ENCODE measurements around the gene LMTK2. TPM values are rescaled to one million over a fixed set of nuclear protein-coding genes. Genes with fewer than 3 reads are reported as not detected.

The LMTK2 gene
- total RNA-seq, 2 experiments from 2014 or later = 10.2 TPM

DNA sequence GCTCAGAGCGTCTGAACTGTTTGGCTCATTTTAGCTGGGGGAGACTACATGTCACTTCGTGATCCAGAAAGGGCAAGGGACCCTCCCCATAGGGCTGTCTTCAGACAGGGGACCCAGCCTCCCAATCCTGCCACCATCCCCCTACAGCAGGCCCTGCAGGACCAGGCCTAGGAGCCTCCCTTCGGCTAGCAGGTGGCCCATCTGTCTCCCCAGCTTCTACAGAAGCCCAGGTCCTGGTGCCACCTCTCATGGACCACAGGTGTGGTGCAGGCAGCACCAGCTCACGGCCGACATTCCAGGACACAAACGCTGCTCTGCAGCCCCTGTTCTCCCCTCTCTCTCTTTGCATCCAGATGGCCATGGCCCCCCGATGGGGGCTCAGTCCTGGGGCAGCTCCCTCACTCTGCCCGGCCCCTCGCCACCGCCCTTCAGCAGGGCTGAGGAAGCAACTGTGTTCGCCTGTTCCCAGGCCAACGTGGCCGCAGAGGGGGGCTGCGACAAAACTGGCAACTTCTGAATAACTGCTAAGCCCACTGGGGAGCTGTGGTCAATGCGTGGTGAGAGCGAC, 135.1 kb downstream of the LMTK2 start:
- ChIA-PET CTCF (no interaction called here), POLR2A (no interaction called here)
- Mint-ChIP-seq H3K4me1 (ENCODE audit: low read depth) (peaks cover 3% of the 10 kb centered on the region), H3K9me3 (ENCODE audit: insufficient read depth) (no peaks in the 10 kb centered on the region), H3K27me3 (ENCODE audit: low read depth) (no peaks in the 10 kb centered on the region), H3K4me3 (no peak overlapping the region), H3K36me3 (ENCODE audit: low read depth) (peaks cover 12% of the 10 kb centered on the region), H3K27ac (no peak overlapping the region)
- ATAC-seq (peak; percentile 27), DNase-seq (no peak)

DNA sequence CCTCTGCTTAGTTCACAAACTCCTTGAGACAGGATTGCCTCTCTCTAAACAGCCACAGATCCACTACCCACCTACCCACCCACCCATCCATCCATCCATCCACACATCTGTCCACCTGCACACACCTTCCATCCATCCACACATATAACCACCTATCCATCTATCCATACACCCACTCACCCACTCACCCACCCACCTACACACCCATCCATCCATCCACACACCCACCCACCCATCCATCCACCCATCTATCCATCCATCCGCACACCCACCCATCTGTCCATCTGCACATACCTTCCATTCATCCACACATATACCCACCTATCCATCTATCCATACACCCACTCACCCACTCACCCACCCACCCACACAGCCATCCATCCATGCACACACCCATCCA, 135.7 kb downstream of the LMTK2 start:
- no peak overlapping the region for H3K27ac Mint-ChIP-seq
- ChIA-PET CTCF (no interaction called here), POLR2A (no interaction called here)
- no peak overlapping the region for H3K4me3 Mint-ChIP-seq
- H3K9me3 Mint-ChIP-seq (ENCODE audit: insufficient read depth) = no peaks in the 10 kb centered on the region
- no peaks in the 10 kb centered on the region for H3K27me3 Mint-ChIP-seq (ENCODE audit: low read depth)
- peaks cover 13% of the 10 kb centered on the region for H3K36me3 Mint-ChIP-seq (ENCODE audit: low read depth)
- peaks cover 5% of the 10 kb centered on the region for H3K4me1 Mint-ChIP-seq (ENCODE audit: low read depth)
- DNase-seq = no peak
- no peak for ATAC-seq

DNA sequence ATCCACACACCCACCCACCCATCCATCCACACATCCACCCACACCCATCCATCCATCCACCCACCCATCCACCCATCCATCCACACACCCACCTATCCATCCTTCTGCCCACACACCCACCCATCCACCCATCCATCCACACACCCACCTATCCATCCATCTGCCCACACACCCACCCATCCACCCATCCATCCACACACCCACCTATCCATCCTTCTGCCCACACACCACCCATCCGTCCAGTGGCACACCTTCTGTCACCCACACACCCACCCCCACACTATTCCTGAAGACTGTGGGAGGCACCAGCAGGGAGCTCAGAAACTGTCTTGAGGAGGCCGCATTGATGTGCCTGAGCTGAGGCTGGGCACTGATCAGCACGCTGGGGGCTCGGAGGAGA, 136.3 kb downstream of the LMTK2 start:
- ATAC-seq (no peak), DNase-seq (no peak)
- ChIA-PET CTCF (no interaction called here), POLR2A (no interaction called here)
- Mint-ChIP-seq H3K36me3 (ENCODE audit: low read depth) (peaks cover 16% of the 10 kb centered on the region), H3K4me1 (ENCODE audit: low read depth) (peaks cover 8% of the 10 kb centered on the region), H3K4me3 (no peak overlapping the region), H3K27ac (no peak overlapping the region), H3K27me3 (ENCODE audit: low read depth) (no peaks in the 10 kb centered on the region), H3K9me3 (ENCODE audit: insufficient read depth) (no peaks in the 10 kb centered on the region)

DNA sequence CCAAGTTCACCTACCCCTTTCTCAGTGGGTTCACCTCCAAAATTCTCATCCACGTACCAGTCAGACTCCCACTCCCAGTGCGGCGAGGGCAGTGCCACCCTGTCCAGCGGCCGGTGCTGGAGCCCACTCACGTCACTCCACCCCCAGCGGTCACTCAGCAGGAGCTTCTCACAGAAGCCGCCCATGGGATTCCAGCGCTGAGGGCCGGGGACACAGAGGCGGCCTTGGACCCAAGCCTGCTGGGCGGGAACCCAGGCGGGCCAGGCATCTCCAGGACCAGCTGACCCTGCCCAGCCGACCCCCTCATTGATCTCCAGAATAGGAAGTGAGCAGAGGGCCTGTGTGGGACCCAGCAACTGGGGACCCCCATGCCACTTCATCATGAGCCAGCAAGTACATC, 138.2 kb downstream of the LMTK2 start:
- no peak overlapping the region for H3K4me3 Mint-ChIP-seq
- H3K4me1 Mint-ChIP-seq (ENCODE audit: low read depth) = peaks cover 24% of the 10 kb centered on the region
- no peaks in the 10 kb centered on the region for H3K9me3 Mint-ChIP-seq (ENCODE audit: insufficient read depth)
- H3K27me3 Mint-ChIP-seq (ENCODE audit: low read depth) = no peaks in the 10 kb centered on the region
- ATAC-seq = no peak
- POLR2A ChIA-PET = no interaction called here
- CTCF ChIA-PET = no interaction called here
- no peak overlapping the region for H3K27ac Mint-ChIP-seq
- H3K36me3 Mint-ChIP-seq (ENCODE audit: low read depth) = peaks cover 25% of the 10 kb centered on the region
- no peak for DNase-seq

DNA sequence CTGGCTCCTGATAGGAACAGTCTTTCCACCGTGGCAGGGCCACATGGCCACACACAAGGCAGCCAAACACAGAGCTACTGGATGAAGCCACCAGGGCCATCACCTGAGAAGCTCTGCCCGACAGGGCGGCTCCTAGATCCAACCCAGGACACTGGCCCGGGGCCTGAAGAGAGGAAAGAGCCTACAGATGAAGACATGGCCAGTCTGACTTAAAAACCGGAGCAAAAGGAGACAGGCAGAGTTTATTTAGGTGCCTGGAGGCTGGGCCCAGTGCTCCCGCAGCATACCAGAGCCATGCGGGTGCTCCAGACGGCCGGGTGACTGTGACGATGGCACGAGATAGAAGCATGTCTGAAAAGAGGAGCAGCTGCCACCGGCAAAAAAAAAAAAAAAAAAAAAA, 141.5 kb downstream of the LMTK2 start:
- Mint-ChIP-seq H3K9me3 (ENCODE audit: insufficient read depth) (no peaks in the 10 kb centered on the region), H3K27ac (peak overlapping the region; percentile 30), H3K27me3 (ENCODE audit: low read depth) (no peaks in the 10 kb centered on the region), H3K4me1 (ENCODE audit: low read depth) (peaks cover 46% of the 10 kb centered on the region), H3K4me3 (no peak overlapping the region), H3K36me3 (ENCODE audit: low read depth) (peaks cover 24% of the 10 kb centered on the region)
- ChIA-PET POLR2A (no interaction called here), CTCF (no interaction called here)
- ATAC-seq = no peak
- no peak for DNase-seq

DNA sequence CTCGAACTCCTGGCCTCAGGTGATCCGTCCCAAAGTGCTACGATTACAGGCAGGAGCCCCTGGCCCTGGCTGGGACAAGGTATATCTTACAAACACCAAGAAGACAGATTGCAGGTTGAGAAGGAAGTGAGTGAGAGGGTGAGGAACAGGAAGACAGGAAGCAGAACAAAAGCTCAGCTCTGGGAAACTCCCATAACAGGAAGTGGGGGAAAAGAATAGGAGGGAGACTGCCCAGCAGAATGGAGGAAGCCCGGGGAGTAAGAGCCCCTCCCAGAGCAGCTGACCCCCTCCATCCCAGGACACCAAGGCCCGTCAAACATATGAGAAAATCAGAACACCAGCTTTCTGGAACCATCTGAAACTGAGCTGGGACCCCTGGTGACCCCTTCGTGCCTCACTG, 142.4 kb downstream of the LMTK2 start:
- ChIA-PET POLR2A (interaction anchor here (0.6 to 1.5 kb wide), 5 partner anchors 23 to 630 kb away, joined by 3 to 5 read pairs (median 3); partner anchors contain the start of gene BRI3), CTCF (no interaction called here)
- peaks cover 24% of the 10 kb centered on the region for H3K36me3 Mint-ChIP-seq (ENCODE audit: low read depth)
- peaks cover 50% of the 10 kb centered on the region for H3K4me1 Mint-ChIP-seq (ENCODE audit: low read depth)
- DNase-seq (no peak), ATAC-seq (no peak)
- no peaks in the 10 kb centered on the region for H3K9me3 Mint-ChIP-seq (ENCODE audit: insufficient read depth)
- peak overlapping the region; percentile 98 for H3K27ac Mint-ChIP-seq
- H3K4me3 Mint-ChIP-seq = peak overlapping the region; percentile 39
- no peaks in the 10 kb centered on the region for H3K27me3 Mint-ChIP-seq (ENCODE audit: low read depth)

DNA sequence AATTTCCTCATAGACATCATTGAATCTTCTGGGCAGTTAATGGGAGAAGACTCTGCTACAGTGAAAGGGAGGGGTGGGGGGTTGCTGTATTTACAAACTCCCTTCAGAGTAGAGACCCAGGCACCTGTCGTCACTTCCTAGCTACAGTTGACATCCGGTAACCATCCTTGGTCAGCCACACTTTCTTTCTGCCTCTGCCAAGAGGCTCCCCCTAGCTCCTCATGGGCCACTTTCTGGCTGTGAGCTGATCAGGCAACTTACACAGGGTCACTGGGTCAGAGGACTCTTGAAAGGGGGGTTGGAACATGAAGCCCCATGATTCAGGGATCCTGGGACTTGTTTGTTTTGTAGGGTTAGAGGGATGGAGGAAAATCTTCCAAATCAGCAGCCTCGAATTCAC, 144.1 kb downstream of the LMTK2 start:
- CTCF ChIA-PET = interaction anchor here (0.8 to 2.4 kb wide), 12 partner anchors 11 to 230 kb away, joined by 3 to 9 read pairs (median 4); no protein-coding TSS in a partner anchor
- peaks cover 29% of the 10 kb centered on the region for H3K36me3 Mint-ChIP-seq (ENCODE audit: low read depth)
- H3K9me3 Mint-ChIP-seq (ENCODE audit: insufficient read depth) = no peaks in the 10 kb centered on the region
- DNase-seq = peak; percentile 78
- H3K27ac Mint-ChIP-seq = peak overlapping the region; percentile 98
- H3K27me3 Mint-ChIP-seq (ENCODE audit: low read depth) = no peaks in the 10 kb centered on the region
- POLR2A ChIA-PET = interaction anchor here (0.7 to 1.8 kb wide), 4 partner anchors 30 to 145 kb away, joined by 3 to 10 read pairs (median 4); partner anchors contain the start of gene LMTK2
- peak; percentile 29 for ATAC-seq
- H3K4me1 Mint-ChIP-seq (ENCODE audit: low read depth) = peaks cover 59% of the 10 kb centered on the region
- peak overlapping the region; percentile 95 for H3K4me3 Mint-ChIP-seq

DNA sequence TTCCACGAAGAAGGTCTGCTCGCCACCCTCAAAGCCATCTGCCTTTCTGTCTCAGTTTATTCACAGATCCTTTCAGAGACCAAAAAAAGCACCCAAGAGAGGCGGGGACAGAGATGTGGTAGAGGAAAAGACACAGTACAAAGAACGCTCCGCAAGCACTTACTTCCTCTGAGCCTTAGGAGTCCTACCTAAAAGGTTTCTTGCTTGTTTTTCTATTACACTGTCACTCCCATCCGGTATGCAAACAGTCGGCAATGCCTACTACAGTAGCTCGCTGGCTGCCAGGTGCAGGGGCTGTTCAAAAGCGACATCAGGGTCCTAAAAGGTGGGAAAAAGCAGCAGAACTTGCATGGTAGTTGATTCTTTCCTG, 144.6 kb downstream of the LMTK2 start:
- CTCF ChIA-PET = interaction anchor here (0.8 to 2.4 kb wide), 7 partner anchors 12 to 230 kb away, joined by 3 to 9 read pairs (median 4); no protein-coding TSS in a partner anchor

DNA sequence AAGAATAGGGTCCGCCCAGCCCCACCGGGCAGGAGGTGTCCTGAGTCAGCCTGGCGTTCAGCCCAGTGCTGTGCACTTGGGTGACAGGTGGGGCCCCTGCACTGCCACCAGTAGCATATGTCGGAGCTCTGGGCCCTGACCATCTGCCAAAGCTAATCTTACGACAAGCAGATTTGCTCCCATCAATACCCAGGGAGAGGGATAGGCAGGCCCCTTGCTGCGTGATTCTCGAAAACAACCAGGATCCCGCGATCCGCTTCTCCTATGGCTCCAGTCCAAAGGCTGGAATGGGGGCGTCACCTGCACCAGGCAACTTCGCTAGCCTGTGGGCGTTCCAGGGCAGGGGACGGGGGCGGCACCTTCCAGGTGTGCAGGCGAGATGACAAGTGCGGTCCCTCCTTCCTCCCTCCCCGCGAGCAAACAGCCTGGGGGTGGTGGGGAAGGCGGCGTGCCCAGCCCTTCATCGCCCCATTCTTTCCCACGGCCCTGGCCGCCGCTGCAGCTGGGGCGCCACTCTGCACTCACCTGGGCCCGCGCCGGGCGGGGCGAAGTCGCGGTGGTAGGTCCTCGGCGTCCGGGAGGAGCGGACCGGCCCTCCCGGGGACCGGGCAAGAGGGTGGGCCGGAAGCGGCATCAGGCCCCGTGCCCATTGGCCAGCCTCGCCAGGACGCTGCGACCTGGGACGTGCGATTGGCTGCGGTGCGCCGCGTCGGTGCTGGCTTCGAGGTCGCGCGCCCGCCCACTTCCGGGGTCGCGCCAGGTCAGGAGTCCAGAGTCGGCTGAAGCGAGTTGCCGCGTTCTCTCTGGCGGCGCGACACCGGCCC, 145.2 kb downstream of the LMTK2 start, which contains the start of gene TECPR1:
Gene TECPR1, minus strand, starts transcription at position 632 of the 824 bp plus-strand sequence. CDS start 6,086 bp downstream, outside the sequence.
- Mint-ChIP-seq H3K36me3 (ENCODE audit: low read depth) (peaks cover 36% of the 10 kb centered on the region), H3K9me3 (ENCODE audit: insufficient read depth) (no peaks in the 10 kb centered on the region), H3K4me3 (peak within 1 kb of the TSS; percentile 95), H3K27me3 (ENCODE audit: low read depth) (no peaks in the 10 kb centered on the region), H3K27ac (peak within 1 kb of the TSS; percentile 98), H3K4me1 (ENCODE audit: low read depth) (peaks cover 67% of the 10 kb centered on the region)
- ChIA-PET POLR2A (interaction anchor here (1.0 to 1.8 kb wide), 3 partner anchors 49 to 146 kb away, joined by 3 to 10 read pairs (median 4); partner anchors contain the start of gene LMTK2), CTCF (interaction anchor here (1.3 to 2.4 kb wide), 2 partner anchors 29 to 49 kb away, joined by 3 to 9 read pairs; no protein-coding TSS in a partner anchor)
- peak; percentile 92 for ATAC-seq
- DNase-seq = peak; percentile 92

More for the DNA sequence above, 144.6 kb downstream of the LMTK2 start:
- POLR2A ChIA-PET = interaction anchor here (1.0 to 1.8 kb wide), 3 partner anchors 48 to 145 kb away, joined by 3 to 10 read pairs (median 4); partner anchors contain the start of gene LMTK2
- Mint-ChIP-seq H3K36me3 (ENCODE audit: low read depth) (peaks cover 30% of the 10 kb centered on the region), H3K4me3 (peak overlapping the region; percentile 95), H3K27me3 (ENCODE audit: low read depth) (no peaks in the 10 kb centered on the region), H3K9me3 (ENCODE audit: insufficient read depth) (no peaks in the 10 kb centered on the region), H3K4me1 (ENCODE audit: low read depth) (peaks cover 61% of the 10 kb centered on the region), H3K27ac (peak overlapping the region; percentile 98)
- peak; percentile 70 for DNase-seq
- peak; percentile 52 for ATAC-seq

DNA sequence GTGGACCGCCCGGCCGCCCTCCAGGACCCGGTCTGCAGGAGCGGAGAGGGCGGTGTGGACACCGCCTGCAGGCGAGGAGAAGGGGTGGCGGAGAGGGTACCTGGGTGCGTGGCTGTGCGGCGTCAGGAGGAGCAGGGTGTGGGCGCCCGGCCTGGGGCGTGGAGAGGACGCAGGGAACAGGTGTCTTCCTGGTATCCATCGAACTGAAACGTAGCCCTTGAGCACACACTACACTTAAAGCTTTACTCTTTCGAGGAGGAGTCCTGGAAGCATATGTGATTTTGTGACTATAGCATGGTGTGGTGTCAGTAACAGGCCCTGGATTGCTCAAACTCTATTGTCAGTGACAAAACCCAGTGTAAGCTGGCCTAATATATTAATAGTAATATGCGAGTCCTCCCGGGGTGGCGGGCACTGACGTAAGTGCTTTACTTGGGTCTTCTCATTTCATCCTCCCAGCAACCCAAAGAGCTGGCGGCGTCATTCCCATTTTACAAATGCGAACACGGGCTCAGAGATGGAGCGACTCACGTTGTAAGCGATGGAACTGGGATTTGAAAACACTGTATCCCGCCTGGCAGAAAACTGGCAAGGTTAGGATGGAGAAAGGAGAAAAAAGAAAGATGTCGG, 145.9 kb downstream of the LMTK2 start:
- DNase-seq (no peak), ATAC-seq (no peak)
- Mint-ChIP-seq H3K27me3 (ENCODE audit: low read depth) (no peaks in the 10 kb centered on the region), H3K36me3 (ENCODE audit: low read depth) (peaks cover 40% of the 10 kb centered on the region), H3K27ac (peak overlapping the region; percentile 98), H3K4me1 (ENCODE audit: low read depth) (peaks cover 65% of the 10 kb centered on the region), H3K4me3 (peak overlapping the region; percentile 95), H3K9me3 (ENCODE audit: insufficient read depth) (no peaks in the 10 kb centered on the region)
- CTCF ChIA-PET = interaction anchor here (1.3 kb wide), 1 partner anchor 28 kb away, joined by 3 read pairs; no protein-coding TSS in a partner anchor
- POLR2A ChIA-PET = no interaction called here

DNA sequence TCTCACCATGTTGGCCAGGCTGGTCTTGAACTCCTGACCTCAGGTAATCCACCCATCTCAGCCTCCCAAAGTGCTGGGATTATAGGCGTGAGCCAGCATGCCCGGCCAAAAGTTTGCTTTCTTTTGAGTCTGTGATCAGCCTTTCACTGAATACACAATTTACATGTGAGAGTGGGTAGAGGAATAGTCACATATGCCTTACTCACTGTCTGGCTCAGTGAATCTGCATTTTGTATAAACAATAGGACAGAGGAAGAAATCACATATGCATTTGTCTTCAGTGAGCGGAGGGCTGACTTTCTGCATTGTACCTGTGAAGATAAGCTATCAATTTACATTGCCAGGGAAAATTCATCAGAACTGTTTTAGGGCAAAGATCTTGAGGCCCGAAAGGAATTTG, 147.9 kb downstream of the LMTK2 start:
- ChIA-PET POLR2A (no interaction called here), CTCF (no interaction called here)
- ATAC-seq (no peak), DNase-seq (no peak)
- Mint-ChIP-seq H3K27me3 (ENCODE audit: low read depth) (no peaks in the 10 kb centered on the region), H3K4me1 (ENCODE audit: low read depth) (peaks cover 51% of the 10 kb centered on the region), H3K9me3 (ENCODE audit: insufficient read depth) (no peaks in the 10 kb centered on the region), H3K4me3 (no peak overlapping the region), H3K27ac (peak overlapping the region; percentile 77), H3K36me3 (ENCODE audit: low read depth) (peaks cover 37% of the 10 kb centered on the region)
